H1 (cell line): ENCODE results near the gene FGF6. TPM values are rescaled to one million over a fixed set of nuclear protein-coding genes. Genes with fewer than 3 reads are reported as not detected.

Experiments
- polyA plus RNA-seq, 7 experiments: library from polyadenylated mRNA; depleted of rRNA in 3 of 7; stranded (reverse) in 5 of 7; unstranded in 2 of 7; fragments of >200 nt in 5 of 7; fragments of 200-250 nt in 2 of 7; gene quantifications; 1 replicate in 5 of 7; 2 replicates in 1 of 7; 4 replicates in 1 of 7; pipeline versions ENCODE4 v1.2.1 to v1.2.3, GENCODE V29; 2011 to 2013; ENCODE audit warnings: missing spikeins in 2 of 7, mixed read lengths in 2 of 7
- total RNA-seq: library from RNA; stranded (reverse); fragmentation: NEBNext Ultra II Directional; extraction: Animal tissue kit (Norgen Biotek cat#: 25700); gene quantifications from 2 replicates; pipeline ENCODE4 v1.2.1, GENCODE V29; 2021

The FGF6 gene
- total and polyA plus RNA-seq, 2 of the 8 experiments (the other 6 are each of a cell fraction or from before 2014, with no cell fraction given), result not detected

Other genes with a start within 250 kb of the FGF6 start
- 217 and 223 TPM in 2 replicates for gene CCND2, start 172.1 kb downstream of the FGF6 start, total RNA-seq
- 35.7 and 41.7 TPM in 2 replicates for gene CCND2, start 172.1 kb downstream of the FGF6 start, polyA plus RNA-seq (2011; rRNA removed)
- 26.4 and 27.6 TPM in 2 replicates for gene TIGAR, start 124.6 kb downstream of the FGF6 start, total RNA-seq
- 1.8 and 3.8 TPM in 2 replicates for gene TIGAR, start 124.6 kb downstream of the FGF6 start, polyA plus RNA-seq (2011; rRNA removed)
- 0.42 and 0.67 TPM in 2 replicates for gene FGF23, start 66.1 kb downstream of the FGF6 start, total RNA-seq
- 0.35 and 0.53 TPM in 2 replicates for gene FGF23, start 66.1 kb downstream of the FGF6 start, polyA plus RNA-seq (2011; rRNA removed)
- 42.4 and 48.3 TPM in 2 replicates for gene RAD51AP1, start 93.1 kb upstream of the FGF6 start, total RNA-seq
- gene RAD51AP1, start 93.1 kb upstream of the FGF6 start, polyA plus RNA-seq (2011; rRNA removed), result 9.9 and 29.7 TPM in 2 replicates
- gene DYRK4, start 116.4 kb upstream of the FGF6 start, total RNA-seq, result 9.7 and 10.5 TPM in 2 replicates
- 8.7 and 11.4 TPM in 2 replicates for gene DYRK4, start 116.4 kb upstream of the FGF6 start, polyA plus RNA-seq (2011; rRNA removed)
- 1.0 and 1.3 TPM in 2 replicates for gene AKAP3, start 203.2 kb upstream of the FGF6 start, total RNA-seq
- gene AKAP3, start 203.2 kb upstream of the FGF6 start, polyA plus RNA-seq (2011; rRNA removed), result 0.54 and 0.63 TPM in 2 replicates
- gene NDUFA9, start 203.3 kb upstream of the FGF6 start, total RNA-seq, result 67.0 and 67.3 TPM in 2 replicates
- gene NDUFA9, start 203.3 kb upstream of the FGF6 start, polyA plus RNA-seq (2011; rRNA removed), result 41.1 and 50.2 TPM in 2 replicates